ENCODE measurements around the gene PTPN7.
"Not testable (repeated sequence)": the region's sequence is repeated elsewhere in the genome, so short reads cannot be mapped to it uniquely, and the experiment has no call there.

The PTPN7 gene

DNA sequence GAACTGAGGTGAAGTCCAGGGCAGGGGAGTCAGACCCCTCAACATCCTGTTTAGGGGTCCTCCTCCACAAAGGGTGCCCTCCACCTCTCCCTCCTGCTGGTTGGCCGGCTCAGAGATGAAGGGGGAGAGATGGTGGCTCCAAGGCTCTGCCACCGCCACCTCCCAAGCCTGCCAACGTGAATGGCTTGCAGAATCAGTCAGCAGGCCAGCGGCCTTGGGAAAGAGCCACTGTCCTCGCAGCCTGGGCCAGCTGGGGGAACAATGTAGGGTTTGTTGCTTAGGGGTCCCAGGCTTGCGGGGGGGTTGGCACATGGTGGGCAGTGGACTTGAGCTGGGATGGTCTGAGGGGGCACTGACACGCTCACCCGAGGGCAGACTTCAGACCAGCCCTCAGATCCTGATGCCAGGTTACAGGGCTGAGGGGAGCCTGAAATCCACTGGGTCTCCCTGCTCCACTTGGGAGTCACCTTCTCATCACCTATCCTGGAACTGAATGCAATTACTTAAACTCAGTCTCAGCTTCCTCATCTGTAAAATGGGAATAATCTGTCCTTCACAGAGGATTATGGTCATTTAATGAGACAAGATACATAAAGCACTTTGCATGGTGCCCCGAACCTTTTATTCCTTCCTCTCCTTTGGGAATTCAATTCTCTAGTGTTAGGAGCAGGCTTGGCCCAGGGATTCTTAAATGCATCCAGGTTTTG, 29.4 kb downstream of the PTPN7 start:
- peak in 13 of 14 donors; percentile 49 to 98 (median 88) for DNase-seq

DNA sequence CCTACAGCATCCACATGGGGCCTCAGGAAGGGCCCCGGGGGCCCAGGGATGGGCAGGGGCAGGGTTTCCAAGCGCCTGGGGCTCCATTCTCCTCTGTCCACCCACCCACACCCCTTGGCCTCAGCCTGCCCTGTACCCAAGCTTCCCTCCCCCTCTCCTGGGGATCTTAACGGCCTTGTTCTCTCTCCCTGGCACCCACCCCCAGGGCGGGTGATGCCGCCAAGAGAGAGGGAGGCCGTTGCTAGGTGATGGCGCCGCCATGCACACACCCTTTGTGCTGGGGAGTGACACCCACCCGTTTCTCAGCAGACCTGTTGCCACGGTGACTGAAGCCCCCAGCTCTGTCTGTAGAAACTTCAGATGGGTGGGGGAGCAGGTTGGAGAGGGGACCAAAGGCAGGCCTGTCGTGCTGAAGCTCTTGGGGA, 30.1 kb downstream of the PTPN7 start:
- DNase-seq = peak in 13 of 14 donors; percentile 56 to 98 (median 88)

DNA sequence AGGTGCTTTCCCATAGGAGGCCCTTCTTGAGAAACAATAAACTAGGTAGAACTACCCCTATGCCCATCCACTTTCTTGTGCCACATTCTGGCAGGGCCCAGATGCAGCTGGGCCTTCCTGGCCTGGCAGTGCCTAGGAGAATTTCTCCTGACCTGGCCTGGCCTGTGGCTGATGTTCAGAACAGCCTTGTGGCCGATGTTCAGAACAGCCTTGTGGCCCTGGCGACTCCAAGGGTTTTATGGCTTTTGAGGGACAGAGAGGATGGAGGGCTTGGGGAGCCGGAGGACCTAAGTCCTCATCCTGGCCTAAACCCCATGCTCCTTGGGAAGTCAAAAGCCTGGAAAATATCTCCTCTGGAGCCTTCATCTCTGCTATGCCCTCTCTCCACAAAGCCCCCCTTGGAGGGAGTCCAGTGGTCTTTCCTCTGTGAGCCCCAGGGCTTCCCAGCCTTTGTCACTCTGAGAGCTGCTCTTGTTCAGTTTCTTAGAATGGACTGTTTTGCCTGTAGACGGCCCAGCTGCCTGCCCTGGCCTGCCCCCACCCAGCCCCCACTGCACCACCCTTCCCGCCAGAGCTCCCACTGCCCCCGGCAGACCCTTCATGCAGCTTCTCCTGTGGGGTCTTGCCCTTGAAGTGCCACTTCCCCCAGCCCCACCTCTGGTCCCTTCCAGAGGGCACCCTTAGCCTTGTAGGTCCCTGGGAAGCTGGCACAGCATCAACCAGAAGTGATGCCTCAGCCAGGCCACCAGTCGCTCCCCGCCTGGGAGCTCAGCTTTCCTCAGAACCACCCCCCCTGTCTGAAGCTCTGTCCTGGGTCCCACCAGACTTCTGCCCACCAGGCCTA, 30.7 kb downstream of the PTPN7 start:
- peak in 11 of 14 donors; percentile 22 to 95 (median 88) for DNase-seq

DNA sequence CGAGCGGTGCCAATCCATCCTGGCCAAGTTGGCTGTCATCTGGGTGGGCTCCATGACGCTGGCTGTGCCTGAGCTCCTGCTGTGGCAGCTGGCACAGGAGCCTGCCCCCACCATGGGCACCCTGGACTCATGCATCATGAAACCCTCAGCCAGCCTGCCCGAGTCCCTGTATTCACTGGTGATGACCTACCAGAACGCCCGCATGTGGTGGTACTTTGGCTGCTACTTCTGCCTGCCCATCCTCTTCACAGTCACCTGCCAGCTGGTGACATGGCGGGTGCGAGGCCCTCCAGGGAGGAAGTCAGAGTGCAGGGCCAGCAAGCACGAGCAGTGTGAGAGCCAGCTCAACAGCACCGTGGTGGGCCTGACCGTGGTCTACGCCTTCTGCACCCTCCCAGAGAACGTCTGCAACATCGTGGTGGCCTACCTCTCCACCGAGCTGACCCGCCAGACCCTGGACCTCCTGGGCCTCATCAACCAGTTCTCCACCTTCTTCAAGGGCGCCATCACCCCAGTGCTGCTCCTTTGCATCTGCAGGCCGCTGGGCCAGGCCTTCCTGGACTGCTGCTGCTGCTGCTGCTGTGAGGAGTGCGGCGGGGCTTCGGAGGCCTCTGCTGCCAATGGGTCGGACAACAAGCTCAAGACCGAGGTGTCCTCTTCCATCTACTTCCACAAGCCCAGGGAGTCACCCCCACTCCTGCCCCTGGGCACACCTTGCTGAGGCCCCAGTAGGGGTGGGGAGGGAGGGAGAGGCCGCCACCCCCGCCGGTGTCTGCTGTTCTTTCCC, 32.4 kb downstream of the PTPN7 start:
- DNase-seq = no peak

DNA sequence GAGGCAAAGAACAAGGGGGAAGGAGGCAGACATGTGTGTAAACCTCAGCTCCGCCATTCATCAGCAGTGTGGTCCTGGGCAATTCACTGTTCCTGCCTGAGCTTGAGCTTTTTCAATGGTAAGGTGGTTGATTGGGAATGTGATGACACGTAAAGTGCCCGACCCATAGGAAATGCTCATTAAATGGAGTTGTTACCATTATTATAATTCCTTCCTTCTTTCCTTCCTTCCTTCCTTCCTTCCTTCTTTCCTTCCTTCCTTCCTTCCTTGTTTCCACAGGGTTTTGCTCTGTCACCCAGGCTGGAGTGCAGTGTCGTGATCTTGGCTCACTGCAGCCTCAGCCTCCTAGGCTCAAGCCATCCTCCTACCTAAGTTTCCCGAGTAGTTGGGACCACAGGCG, 33.3 kb downstream of the PTPN7 start:
- no peak for DNase-seq

DNA sequence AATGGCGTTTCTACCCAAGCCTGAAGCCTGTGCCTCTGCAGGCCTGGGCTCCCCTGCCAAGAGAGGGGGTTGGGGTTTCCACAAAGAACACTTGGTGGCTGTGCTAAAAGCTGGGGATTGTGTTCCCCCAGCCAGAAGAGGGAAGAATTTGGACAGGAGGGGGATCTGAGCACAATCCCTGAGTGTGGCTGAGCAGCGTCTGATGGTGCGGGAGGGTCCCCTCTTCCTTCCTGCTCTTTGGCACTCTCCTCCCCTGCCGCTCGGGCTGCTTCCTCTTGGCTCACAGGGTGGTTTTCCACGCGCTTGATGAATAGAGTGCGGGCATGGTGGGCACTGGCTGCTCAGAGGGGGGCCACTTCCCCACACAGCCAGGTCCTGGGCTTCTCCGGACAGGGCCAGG, 34.0 kb downstream of the PTPN7 start:
- DNase-seq = peak in 11 of 14 donors; percentile 19 to 77 (median 55)

DNA sequence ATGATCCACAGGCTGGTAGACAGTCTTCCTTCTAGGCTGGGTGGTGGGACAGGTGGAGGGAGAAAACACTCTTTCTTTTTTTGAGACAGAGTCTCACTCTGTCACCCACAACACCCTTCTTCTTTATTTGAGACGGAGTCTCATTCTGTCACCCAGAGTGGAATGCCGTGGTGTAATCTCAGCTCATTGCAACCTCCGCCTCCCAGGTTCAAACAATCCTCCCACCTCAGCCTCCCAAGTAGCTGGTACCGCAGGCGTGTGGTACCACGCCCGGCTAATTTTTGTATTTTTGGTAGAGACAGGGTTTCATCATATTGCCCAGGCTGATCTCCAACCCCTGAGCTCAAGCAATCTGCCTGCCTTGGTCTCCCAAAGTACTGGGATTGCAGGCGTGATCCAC, 34.8 kb downstream of the PTPN7 start:
- no peak for DNase-seq

DNA sequence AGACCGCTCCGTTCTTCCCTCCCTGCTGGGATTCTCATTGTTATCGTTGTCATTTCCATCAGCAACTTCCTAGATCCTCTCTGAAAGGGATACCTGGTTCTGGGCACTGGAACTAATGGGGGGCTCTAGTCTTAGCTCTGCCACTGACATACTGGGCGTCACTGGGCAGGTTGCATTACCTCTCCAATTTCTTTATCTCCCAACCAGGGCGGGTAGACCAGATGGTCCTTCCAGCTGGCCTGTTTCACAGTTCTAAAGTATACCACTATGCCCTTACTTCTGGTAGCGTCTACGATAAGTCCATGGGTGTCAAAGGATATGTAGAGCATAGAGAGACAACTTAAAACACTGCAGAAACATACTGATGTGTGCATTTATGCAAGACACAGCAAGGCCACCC, 36.3 kb downstream of the PTPN7 start:
- no peak for DNase-seq

DNA sequence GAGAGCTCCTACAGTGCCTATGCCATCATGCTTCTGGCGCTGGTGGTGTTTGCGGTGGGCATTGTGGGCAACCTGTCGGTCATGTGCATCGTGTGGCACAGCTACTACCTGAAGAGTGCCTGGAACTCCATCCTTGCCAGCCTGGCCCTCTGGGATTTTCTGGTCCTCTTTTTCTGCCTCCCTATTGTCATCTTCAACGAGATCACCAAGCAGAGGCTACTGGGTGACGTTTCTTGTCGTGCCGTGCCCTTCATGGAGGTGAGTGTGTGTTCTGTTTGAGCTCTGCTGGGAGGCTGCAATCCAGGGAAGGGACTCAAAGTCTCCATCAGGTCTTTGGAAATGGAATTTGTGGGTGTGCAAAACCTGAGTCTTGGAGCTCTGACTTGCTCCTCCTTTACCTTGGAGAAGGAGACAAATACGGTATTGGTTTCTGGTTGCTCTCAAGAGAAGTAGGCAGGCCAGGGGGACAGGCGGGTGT, 37.0 kb downstream of the PTPN7 start:
- DNase-seq = peak in 1 of 14 donors; percentile 76

DNA sequence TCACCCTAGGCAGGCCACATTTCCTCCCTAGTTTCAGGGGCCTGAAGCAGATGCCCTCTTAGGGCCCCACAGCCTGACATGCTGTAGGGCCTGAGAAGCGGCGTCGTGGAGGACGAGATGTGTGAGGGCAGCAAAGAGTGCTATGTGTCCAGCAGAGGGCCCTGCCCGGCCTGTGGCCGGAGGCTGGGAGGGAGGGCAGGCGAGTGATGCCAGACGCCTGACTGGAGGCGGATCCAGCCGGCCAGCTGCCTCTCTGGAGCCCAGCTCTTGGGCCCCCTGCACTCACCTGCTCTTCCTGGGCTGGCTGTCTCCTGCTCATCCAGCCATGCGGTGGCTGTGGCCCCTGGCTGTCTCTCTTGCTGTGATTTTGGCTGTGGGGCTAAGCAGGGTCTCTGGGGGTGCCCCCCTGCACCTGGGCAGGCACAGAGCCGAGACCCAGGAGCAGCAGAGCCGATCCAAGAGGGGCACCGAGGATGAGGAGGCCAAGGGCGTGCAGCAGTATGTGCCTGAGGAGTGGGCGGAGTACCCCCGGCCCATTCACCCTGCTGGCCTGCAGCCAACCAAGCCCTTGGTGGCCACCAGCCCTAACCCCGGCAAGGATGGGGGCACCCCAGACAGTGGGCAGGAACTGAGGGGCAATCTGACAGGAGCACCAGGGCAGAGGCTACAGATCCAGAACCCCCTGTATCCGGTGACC, 37.6 kb downstream of the PTPN7 start, which contains the start of gene GPR37L1:
GPR37L1 (plus strand) TSS at position 279 of the 697 bp plus-strand sequence; CDS start at position 326, 47 bp downstream.
- DNase-seq = peak in 12 of 14 donors; percentile 36 to 88 (median 78)

DNA sequence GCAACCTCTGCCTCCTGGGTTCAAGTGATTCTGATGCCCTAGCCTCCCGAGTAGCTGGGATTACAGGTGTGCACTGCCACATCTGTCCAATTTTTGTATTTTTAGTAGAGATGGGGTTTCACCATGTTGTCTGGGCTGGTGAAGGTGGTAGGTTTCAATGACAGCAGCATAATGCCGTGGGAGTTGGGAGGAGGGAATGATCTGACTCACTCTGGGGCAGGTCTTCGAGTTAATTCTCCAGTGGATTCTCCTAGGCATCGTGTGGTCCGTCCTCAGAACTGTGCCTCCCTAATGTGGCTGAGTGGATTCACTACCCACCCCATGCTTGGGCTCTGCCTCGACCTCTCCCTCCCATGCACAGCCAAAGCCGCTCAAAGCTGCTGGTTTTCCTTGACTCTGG, 39.4 kb downstream of the PTPN7 start:
- no peak for DNase-seq

DNA sequence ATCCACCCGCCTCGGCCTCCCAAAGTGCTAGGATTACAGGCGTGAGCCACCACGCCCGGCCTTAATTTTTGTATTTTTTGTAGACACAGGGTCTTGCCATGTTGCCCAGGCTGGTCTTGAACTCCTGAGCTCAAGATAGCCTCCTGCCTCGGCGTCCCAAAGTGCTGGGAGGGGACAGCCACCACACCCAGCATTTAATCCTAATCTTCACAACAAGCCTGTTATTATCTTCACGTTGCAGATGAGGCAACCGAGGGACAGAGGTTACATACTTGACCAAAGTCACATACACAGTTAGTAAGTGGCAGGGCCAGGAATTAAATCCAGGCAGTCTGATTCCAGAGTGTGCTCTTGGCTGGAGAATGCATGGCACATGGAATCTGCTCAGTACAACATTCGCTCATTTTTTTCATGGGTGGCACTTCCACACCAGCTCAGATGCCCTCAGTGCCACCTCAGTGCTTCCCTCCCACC, 42.5 kb downstream of the PTPN7 start:
- DNase-seq = no peak

DNA sequence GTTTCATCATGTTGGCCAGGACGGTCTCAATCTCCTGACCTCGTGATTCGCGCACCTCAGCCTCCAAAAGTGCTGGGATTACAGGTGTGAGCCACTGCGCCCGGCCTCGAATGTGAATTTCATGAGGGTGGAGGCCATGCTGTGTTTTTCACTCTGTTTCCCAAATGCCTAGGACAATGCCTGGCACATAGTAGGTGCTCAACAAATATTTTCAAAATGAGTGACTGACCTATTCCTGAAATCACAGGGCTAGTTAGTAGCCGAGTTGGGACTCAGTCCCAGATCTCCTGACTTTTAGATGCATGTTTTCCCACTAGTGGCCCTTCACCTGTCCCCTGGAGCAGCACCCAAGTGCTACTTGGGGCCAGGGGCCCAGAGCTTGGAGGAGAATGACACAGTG, 44.1 kb downstream of the PTPN7 start:
- no peak for DNase-seq

DNA sequence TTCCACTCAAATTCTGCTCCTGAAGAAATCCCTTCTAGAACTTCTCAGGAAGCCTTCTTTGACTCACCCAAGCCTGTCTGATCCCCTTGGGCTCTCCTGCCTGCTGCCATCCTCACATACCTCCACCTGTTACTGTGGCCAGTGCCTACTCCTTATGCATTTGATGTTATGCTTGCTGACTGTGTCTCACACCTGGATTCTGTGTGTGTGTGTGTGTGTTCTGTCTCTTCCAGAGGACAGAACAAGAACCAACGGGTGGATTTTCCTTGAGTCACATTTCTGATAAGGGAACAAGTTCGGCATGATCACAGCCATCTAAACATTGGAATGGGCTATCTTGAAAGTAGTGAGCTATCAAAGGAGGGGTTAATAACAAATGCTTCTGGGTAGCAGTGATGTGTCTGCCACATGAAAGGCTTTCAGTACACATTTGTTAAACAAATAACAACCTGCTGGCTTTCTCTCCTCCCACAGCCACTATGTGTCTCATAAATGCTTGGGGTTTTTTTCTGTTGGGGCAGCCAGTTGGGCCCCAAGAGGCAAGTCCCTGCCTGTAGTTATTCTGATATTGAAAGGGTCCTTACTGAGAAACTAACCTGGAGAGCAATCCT, 46.6 kb downstream of the PTPN7 start:
- no peak for DNase-seq

DNA sequence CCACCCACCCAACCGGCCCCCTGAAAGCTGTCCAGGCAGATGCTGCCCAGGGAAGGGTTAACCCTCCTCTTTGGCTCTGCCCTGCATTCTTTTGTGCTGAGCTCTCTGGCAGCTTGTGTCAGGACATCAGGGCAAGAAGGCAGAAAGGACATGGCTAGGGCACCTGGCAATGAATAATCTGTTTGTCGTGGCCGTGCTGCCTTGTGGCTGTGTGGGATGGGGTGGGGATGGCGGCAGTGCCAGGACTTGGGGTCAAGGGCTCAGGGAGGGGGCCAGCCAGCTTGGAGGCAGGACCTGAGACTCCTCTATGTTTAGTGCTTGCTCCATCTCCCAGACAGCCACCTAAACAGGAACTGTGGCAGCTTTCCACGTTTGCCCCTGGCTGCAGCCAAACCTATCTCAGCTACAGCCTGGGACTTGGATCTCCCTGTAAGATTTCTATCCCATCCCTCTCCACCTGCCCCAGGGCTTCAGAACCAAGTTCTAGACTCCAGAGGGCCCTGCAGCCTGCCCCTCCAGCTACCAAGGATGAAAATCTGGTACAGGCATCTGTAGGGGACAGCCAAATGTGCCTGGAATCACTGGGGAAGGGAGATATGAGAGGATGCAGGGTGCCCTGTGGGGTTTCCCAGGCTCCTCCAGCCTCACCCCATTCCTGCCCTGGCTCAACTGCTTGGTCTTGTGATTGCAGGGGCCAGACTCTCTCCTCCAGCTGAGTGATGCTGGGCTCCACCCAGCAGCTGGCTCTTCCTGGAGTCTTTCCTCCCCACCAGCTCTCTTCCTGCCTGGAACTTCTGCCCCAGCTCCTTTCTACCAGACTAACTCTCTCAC, 47.3 kb downstream of the PTPN7 start:
- peak in 1 of 14 donors; percentile 45 for DNase-seq

DNA sequence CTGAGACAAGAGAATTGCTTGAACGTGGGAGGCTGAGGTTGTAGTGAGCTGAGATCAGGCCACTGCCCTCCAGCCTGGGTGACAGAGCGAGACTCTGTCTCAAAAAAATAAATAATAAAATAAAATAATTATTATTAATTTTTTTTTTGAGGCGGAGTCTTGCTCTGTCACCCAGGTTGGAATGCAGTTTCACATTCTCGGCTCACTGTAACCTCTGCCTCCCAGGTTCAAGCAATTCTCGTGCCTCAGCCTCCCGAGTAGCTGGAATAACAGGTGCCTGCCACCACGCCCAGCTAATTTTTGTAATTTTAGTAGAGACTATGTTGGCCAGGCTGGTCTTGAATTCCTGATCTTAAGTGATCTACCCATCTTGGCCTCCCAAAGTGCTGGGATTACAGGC, 48.8 kb downstream of the PTPN7 start:
- DNase-seq = not testable (repeated sequence)

DNA sequence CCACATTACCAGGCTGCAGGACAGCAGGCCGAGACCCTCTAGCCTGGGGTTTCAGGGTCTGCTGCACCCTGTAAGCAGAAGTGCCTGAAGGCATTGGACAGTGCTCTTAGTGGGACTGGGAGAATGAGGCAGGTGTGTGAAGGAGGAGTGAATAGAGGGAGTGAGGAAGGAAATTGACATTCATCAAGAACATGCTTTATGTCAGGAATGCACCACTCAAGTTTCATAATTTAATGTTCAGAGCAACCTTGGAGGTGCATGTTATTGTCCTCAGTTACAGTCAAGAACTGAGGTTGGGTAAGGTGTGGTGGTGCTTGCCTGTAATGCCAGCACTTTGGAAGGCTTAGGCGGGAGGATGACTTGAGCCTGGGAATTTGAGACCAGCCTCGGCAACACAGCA, 49.4 kb downstream of the PTPN7 start:
- no peak for DNase-seq

DNA sequence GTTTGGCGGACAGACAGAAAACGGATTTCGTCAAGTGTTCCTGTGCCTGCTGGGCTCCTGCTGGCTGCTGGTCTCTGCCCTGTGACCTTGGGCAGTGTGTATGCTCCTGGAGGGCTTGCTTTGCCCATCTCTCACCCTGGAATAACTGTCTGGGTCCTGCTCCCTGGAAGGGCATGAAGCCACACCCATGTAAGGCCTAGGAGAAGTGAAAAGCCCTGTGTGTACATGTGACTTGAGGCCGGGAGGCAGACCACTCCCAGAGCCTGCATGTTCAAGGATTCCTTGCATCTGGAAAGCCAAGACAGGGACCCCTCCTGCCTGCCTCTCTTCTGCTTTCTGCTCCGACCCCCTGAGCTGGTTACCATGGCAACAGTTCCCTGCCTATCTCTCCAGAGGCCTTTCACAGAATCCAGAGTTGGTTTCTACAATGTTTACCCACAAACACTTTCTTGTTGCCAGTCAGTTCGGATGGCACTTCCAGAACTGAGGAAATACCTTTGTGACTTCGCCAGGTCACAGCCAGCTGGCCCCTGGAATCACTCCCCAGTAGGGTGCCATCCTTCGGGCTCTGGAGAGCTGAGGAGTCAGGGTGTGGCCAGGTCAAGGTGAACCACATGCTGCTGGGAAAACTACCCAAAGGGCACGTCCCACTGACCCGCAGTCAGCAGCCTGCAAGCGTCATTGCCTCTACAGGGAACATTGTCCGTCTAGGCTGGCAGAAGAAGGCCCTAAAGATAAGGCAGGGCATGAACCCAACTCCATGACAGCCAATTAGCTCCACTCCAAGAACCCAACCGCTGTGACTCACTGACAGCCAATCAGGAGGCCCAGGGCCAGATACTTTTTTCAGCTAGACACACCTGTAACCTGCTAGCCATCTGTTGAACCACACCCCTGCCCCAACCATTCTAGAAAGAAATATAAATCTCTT, 52.3 kb downstream of the PTPN7 start:
- no peak for DNase-seq

DNA sequence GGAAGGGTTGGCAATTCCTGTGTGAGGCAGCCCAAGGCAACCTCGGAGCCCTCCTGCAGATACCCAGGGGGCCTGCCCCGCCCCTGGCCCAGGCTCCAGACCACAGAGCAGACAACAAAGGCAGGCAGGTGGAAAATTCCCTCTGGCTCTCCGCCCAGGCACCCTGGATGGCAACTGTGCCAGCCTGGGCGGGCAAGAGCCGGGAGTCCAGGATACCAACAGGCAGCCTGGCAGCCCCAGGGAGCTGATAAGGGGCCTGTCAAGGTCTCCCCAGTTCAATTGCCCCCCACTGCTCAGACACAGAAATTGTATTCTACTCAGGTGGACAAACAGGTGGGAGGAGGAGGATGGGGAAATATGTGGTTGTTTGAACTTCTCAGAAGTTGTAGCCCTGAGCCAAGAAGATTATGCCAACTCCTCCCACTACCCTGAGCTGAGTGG, 53.1 kb downstream of the PTPN7 start:
- DNase-seq = no peak
